HepG2 (cell line): ENCODE data around the gene MAPK12. TPM values are rescaled to one million over a fixed set of nuclear protein-coding genes. Genes with fewer than 3 reads are reported as not detected.

ENCODE experiments used
- AGO2 ChIP-seq: fragments of 200-400 bp; formaldehyde crosslinking; optimal IDR thresholded peaks from 2 replicates; pipeline ENCODE3; 2017; ENCODE audit warnings: mild to moderate bottlenecking, low read depth, low read length, moderate library complexity
- ASH2L ChIP-seq: fragments of 300-600, 200-600 bp; sonication (generic); IDR thresholded peaks from 2 replicates; pipeline ENCODE4 v1.7.0; 2017; ENCODE audit warnings: low read depth, mild to moderate bottlenecking, moderate library complexity, mixed read lengths, low read length; ENCODE audit not compliant: insufficient read length
- CSRNP1 ChIP-seq: sonication (generic); formaldehyde crosslinking; IDR thresholded peaks from 2 replicates; pipeline ENCODE4 v1.8.1; 2023; ENCODE audit warnings: mild to moderate bottlenecking, missing genetic modification reagents
- DNMT1 ChIP-seq: sonication (generic); formaldehyde crosslinking; IDR thresholded peaks from 2 replicates; pipeline ENCODE4 v1.5.1; 2020; ENCODE audit warnings: mild to moderate bottlenecking, missing genetic modification reagents
- DPF2 ChIP-seq: sonication (generic); formaldehyde crosslinking; IDR thresholded peaks from 2 replicates; pipeline ENCODE4 v1.4.0; 2020; ENCODE audit warnings: mild to moderate bottlenecking, low read depth, missing genetic modification reagents, borderline replicate concordance
- HHEX ChIP-seq: IDR thresholded peaks from 2 replicates; pipeline ENCODE4 v1.6.1; 2016; ENCODE audit warnings: control low read depth
- MAZ ChIP-seq, 2 experiments: sonication (generic) in 1 of 2; formaldehyde crosslinking in 1 of 2; IDR thresholded peaks; 2 replicates each; pipeline versions ENCODE4 v1.5.0 to v1.6.1; 2012 to 2020; ENCODE audit warnings: low read depth in 2 of 2, mild to moderate bottlenecking in 2 of 2, borderline replicate concordance in 1 of 2, improper control_type of control experiment in 1 of 2, low read length in 1 of 2, missing genetic modification reagents in 1 of 2, moderate library complexity in 1 of 2
- NFE2L2 ChIP-seq: fragments of 150-350 bp; IDR thresholded peaks from 2 replicates; pipeline ENCODE4 v1.6.1; 2014; ENCODE audit warnings: low read length
- NR2C2 ChIP-seq: sonication (generic); formaldehyde crosslinking; IDR thresholded peaks from 2 replicates; pipeline ENCODE4 v1.4.0; 2020; ENCODE audit warnings: missing genetic modification reagents, mild to moderate bottlenecking, moderate library complexity, borderline replicate concordance
- PAXIP1 ChIP-seq: sonication (generic); formaldehyde crosslinking; conservative IDR thresholded peaks from 2 replicates; pipeline ENCODE4 v1.4.0; 2020; ENCODE audit warnings: mild to moderate bottlenecking, missing genetic modification reagents, moderate library complexity
- ZBTB2 ChIP-seq: sonication (generic); formaldehyde crosslinking; IDR thresholded peaks from 2 replicates; pipeline ENCODE4 v1.8.0; 2022; ENCODE audit warnings: low read depth, missing genetic modification reagents
- ZBTB38 ChIP-seq: sonication (generic); formaldehyde crosslinking; IDR thresholded peaks from 2 replicates; pipeline ENCODE4 v1.5.1; 2020; ENCODE audit warnings: mild to moderate bottlenecking, missing genetic modification reagents
- ZBTB46 ChIP-seq: sonication (generic); formaldehyde crosslinking; IDR thresholded peaks from 2 replicates; pipeline ENCODE4 v1.4.0; 2020; ENCODE audit warnings: mild to moderate bottlenecking, missing genetic modification reagents, borderline replicate concordance
- ZFX ChIP-seq: sonication (generic); formaldehyde crosslinking; IDR thresholded peaks from 2 replicates; pipeline ENCODE4 v1.4.0; 2020; ENCODE audit warnings: mild to moderate bottlenecking, low read depth, missing genetic modification reagents, moderate library complexity
- ZNF383 ChIP-seq: sonication (generic); formaldehyde crosslinking; IDR thresholded peaks from 2 replicates; pipeline ENCODE4 v1.4.0; 2020; ENCODE audit warnings: missing genetic modification reagents, mild to moderate bottlenecking, borderline replicate concordance
- ZNF430 ChIP-seq: sonication (generic); formaldehyde crosslinking; IDR thresholded peaks from 2 replicates; pipeline ENCODE4 v1.9.0; 2021; ENCODE audit warnings: mild to moderate bottlenecking, missing genetic modification reagents
- ZNF556 ChIP-seq: sonication (generic); formaldehyde crosslinking; IDR thresholded peaks from 2 replicates; pipeline ENCODE4 v1.4.0; 2020; ENCODE audit warnings: mild to moderate bottlenecking, missing genetic modification reagents, borderline replicate concordance
- ZSCAN25 ChIP-seq: sonication (generic); formaldehyde crosslinking; IDR thresholded peaks from 2 replicates; pipeline ENCODE4 v1.8.0; 2022; ENCODE audit warnings: mild to moderate bottlenecking, missing genetic modification reagents
- polyA plus RNA-seq, 8 experiments: library from polyadenylated mRNA; depleted of rRNA in 3 of 8; stranded (reverse) in 7 of 8; unstranded in 1 of 8; fragments of >200 nt; fragmentation: Illumina TruSeq in 4 of 8; extraction: Trizol in 4 of 8; gene quantifications; 2 replicates each; pipeline versions ENCODE4 v1.2.1 to v1.2.3, GENCODE V29; 2011 to 2016; ENCODE audit warnings: low read depth in 4 of 8, missing spikeins in 1 of 8, mixed read lengths in 1 of 8; ENCODE audit not compliant: insufficient read depth in 1 of 8
- total RNA-seq, 5 experiments: library from RNA; depleted of rRNA; stranded (reverse); fragments of >200 nt; fragmentation: Illumina TruSeq; extraction: Trizol; gene quantifications; 2 replicates each; pipeline ENCODE4 v1.2.3, GENCODE V29; 2016; ENCODE audit warnings: low read depth in 1 of 5

MAPK12 gene
- total and polyA plus RNA-seq, 2 of the 13 experiments (the other 11 are each of a cell fraction or from before 2014, with no cell fraction given) = 22.2 to 23.3 TPM

GRCh38 chr22:50296658-50297490, 35.4 kb upstream of the MAPK12 start (continued):
- no peak for TF ChIP-seq CSRNP1 (CRISPR knock-in tag)
- TF ChIP-seq ASH2L = no peak
- peak; percentile 33; the same call in 1 of the 2 replicates for TF ChIP-seq NR2C2 (CRISPR knock-in tag)
- TF ChIP-seq PAXIP1 (CRISPR knock-in tag) = peak; percentile 59
- peak; percentile 32 for TF ChIP-seq AGO2
- TF ChIP-seq ZBTB46 (CRISPR knock-in tag) = 0 out of 2 replicates have a peak, but pooled peaks have one; percentile 45
- no peak for TF ChIP-seq ZBTB2
- peak; percentile 98 for TF ChIP-seq ZSCAN25 (CRISPR knock-in tag)
- 0 out of 2 replicates have a peak, but pooled peaks have one; percentile 36 for TF ChIP-seq ZNF556 (CRISPR knock-in tag)
- no peak for TF ChIP-seq HHEX (CRISPR knock-in tag)
- TF ChIP-seq ZFX (CRISPR knock-in tag) = peak; percentile 12
- 0 out of 2 replicates have a peak, but pooled peaks have one; percentile 33 for TF ChIP-seq MAZ (IDR thresholded peaks at IDR 0.05; ENCODE audit: borderline replicate concordance, low read depth, low read length)
- TF ChIP-seq MAZ (CRISPR knock-in tag; IDR thresholded peaks at IDR 0.05; ENCODE audit: low read depth) = no peak; the same call in 1 of the 2 replicates
- TF ChIP-seq ZNF430 (CRISPR knock-in tag) = 0 out of 2 replicates have a peak, but pooled peaks have one; percentile 49
- TF ChIP-seq ZBTB38 (CRISPR knock-in tag) = peak; percentile 32; the same call in 1 of the 2 replicates
- 0 out of 2 replicates have a peak, but pooled peaks have one; percentile 22 for TF ChIP-seq DPF2 (CRISPR knock-in tag)
- 0 out of 2 replicates have a peak, but pooled peaks have one; percentile 78 for TF ChIP-seq ZNF383 (CRISPR knock-in tag)
- no peak for TF ChIP-seq NFE2L2
- TF ChIP-seq DNMT1 (CRISPR knock-in tag) = 0 out of 2 replicates have a peak, but pooled peaks have one; percentile 31
